HFFc6 (cell line): ENCODE results near the gene IQCK. TPM values are rescaled to one million over a fixed set of nuclear protein-coding genes. Genes with fewer than 3 reads are reported as not detected.

Source experiments
- DNase-seq: peaks from one replicate; pipeline ENCODE4 v3.0.0-alpha.2; 2018
- H3K27ac Mint-ChIP-seq: 2 replicates; pipeline ENCODE4 v1.8.0; 2020; ENCODE audit warnings: mild to moderate bottlenecking, mixed read lengths
- H3K27me3 Mint-ChIP-seq: 2 replicates; pipeline ENCODE4 v1.8.0; 2021; ENCODE audit warnings: mild to moderate bottlenecking, moderate library complexity, mixed read lengths; ENCODE audit not compliant: insufficient read depth
- H3K36me3 Mint-ChIP-seq: 2 replicates; pipeline ENCODE4 v1.8.0; 2021; ENCODE audit warnings: low read depth, mixed read lengths
- H3K4me1 Mint-ChIP-seq: 2 replicates; pipeline ENCODE4 v1.8.0; 2020; ENCODE audit warnings: low read depth, mixed read lengths
- H3K4me3 Mint-ChIP-seq: 2 replicates; pipeline ENCODE4 v1.8.0; 2020; ENCODE audit warnings: mild to moderate bottlenecking, moderate library complexity, mixed read lengths
- H3K9me3 Mint-ChIP-seq: 2 replicates; pipeline ENCODE4 v1.8.0; 2020; ENCODE audit warnings: mild to moderate bottlenecking, mixed read lengths
- CTCF ChIP-seq: fragments of 200-600 bp; sonication (generic); IDR thresholded peaks from 2 replicates; pipeline ENCODE4 v1.5.0; 2021; ENCODE audit warnings: antibody characterized with exemption, mild to moderate bottlenecking
- total RNA-seq, 6 experiments: library from RNA; stranded (reverse); fragmentation: NEBNext Ultra II Directional; extraction: Animal tissue kit (Norgen Biotek cat#: 25700); gene quantifications; 2 replicates in 1 of 6; 3 replicates in 5 of 6; pipeline ENCODE4 v1.2.3, GENCODE V29; 2021

The IQCK gene
- total RNA-seq, 6 experiments from 2014 or later, result 2.2 to 5.0 (median 2.8) TPM

GRCh38 chr16:19850131-19850817, 132.2 kb downstream of the IQCK start:
- Mint-ChIP-seq H3K4me1 (peaks cover 4% of the 10 kb centered on the region), H3K27ac (no peak overlapping the region), H3K4me3 (no peak overlapping the region), H3K27me3 (peaks cover 9% of the 10 kb centered on the region; the same call in 1 of the 2 replicates), H3K36me3 (no peaks in the 10 kb centered on the region), H3K9me3 (no peaks in the 10 kb centered on the region; the same call in 1 of the 2 replicates)
- TF ChIP-seq CTCF, result no peak
- DNase-seq, result no peak

GRCh38 chr16:19851476-19851875, 133.4 kb downstream of the IQCK start:
- no peaks in the 10 kb centered on the region for H3K4me1 Mint-ChIP-seq
- no peaks in the 10 kb centered on the region for H3K36me3 Mint-ChIP-seq
- H3K27me3 Mint-ChIP-seq, result peaks cover 10% of the 10 kb centered on the region; the same call in 1 of the 2 replicates
- no peak for DNase-seq
- H3K9me3 Mint-ChIP-seq, result no peaks in the 10 kb centered on the region; the same call in 1 of the 2 replicates
- TF ChIP-seq CTCF, result no peak
- no peak overlapping the region for H3K4me3 Mint-ChIP-seq
- no peak overlapping the region for H3K27ac Mint-ChIP-seq

GRCh38 chr16:19853132-19853741, 135.2 kb downstream of the IQCK start:
- Mint-ChIP-seq H3K36me3 (no peaks in the 10 kb centered on the region), H3K9me3 (no peaks in the 10 kb centered on the region; the same call in 1 of the 2 replicates)
- TF ChIP-seq CTCF, result no peak

GRCh38 chr16:19853742-19854542, 135.9 kb downstream of the IQCK start:
- H3K4me1 Mint-ChIP-seq, result no peaks in the 10 kb centered on the region
- H3K27me3 Mint-ChIP-seq, result peaks cover 13% of the 10 kb centered on the region
- no peak for TF ChIP-seq CTCF
- H3K27ac Mint-ChIP-seq, result no peak overlapping the region
- DNase-seq, result no peak
- H3K36me3 Mint-ChIP-seq, result no peaks in the 10 kb centered on the region
- no peak overlapping the region for H3K4me3 Mint-ChIP-seq
- H3K9me3 Mint-ChIP-seq, result no peaks in the 10 kb centered on the region; the same call in 1 of the 2 replicates

More at GRCh38 chr16:19853132-19853741, 135.2 kb downstream of the IQCK start:
- H3K4me3 Mint-ChIP-seq, result no peak overlapping the region
- no peaks in the 10 kb centered on the region for H3K4me1 Mint-ChIP-seq
- H3K27ac Mint-ChIP-seq, result no peak overlapping the region
- no peak for DNase-seq
- H3K27me3 Mint-ChIP-seq, result peaks cover 13% of the 10 kb centered on the region

- H3K27me3 Mint-ChIP-seq, result peaks cover 13% of the 10 kb centered on the region
- no peak overlapping the region for H3K27ac Mint-ChIP-seq
- DNase-seq, result no peak
- H3K36me3 Mint-ChIP-seq, result no peaks in the 10 kb centered on the region
- H3K4me3 Mint-ChIP-seq, result no peak overlapping the region
- no peaks in the 10 kb centered on the region; the same call in 1 of the 2 replicates for H3K9me3 Mint-ChIP-seq
- TF ChIP-seq CTCF, result no peak
- H3K4me1 Mint-ChIP-seq, result no peaks in the 10 kb centered on the region
Observed at GRCh38 chr16:19854543-19854876, 136.4 kb downstream of the IQCK start.
